Parathyroid adenoma (tissue), 2 donors: ENCODE data around the gene KLF2.
A peak's percentile ranks its signal among the peaks of the same experiment; 100 is the strongest.

Source experiments
- H2AFZ ChIP-seq: fragments of 300-600 bp; sonication (generic); one replicate; pipeline ENCODE4 v1.7.0; 2017; ENCODE audit warnings: antibody characterized with exemption, mild to moderate bottlenecking
- H3K27ac ChIP-seq: fragments of 300-600 bp; sonication (generic); one replicate; pipeline ENCODE4 v1.7.0; 2017
- H3K27me3 ChIP-seq: fragments of 300-600 bp; sonication (generic); one replicate; pipeline ENCODE4 v1.7.0; 2017; ENCODE audit warnings: low read length; ENCODE audit not compliant: control insufficient read depth, insufficient read depth
- H3K36me3 ChIP-seq: fragments of 300-600 bp; sonication (generic); one replicate; pipeline ENCODE4 v1.7.0; 2017; ENCODE audit warnings: low read length; ENCODE audit not compliant: control insufficient read depth, insufficient read depth
- H3K4me1 ChIP-seq: fragments of 300-600 bp; sonication (generic); one replicate; pipeline ENCODE4 v1.7.0; 2017; ENCODE audit warnings: control low read depth
- H3K4me2 ChIP-seq: fragments of 300-600 bp; sonication (generic); one replicate; pipeline ENCODE4 v1.7.0; 2017; ENCODE audit warnings: low read length
- H3K4me3 ChIP-seq: fragments of 300-600 bp; sonication (generic); one replicate; pipeline ENCODE4 v1.7.0; 2017; ENCODE audit warnings: low read depth, low read length
- H3K79me2 ChIP-seq: fragments of 300-600 bp; sonication (generic); one replicate; pipeline ENCODE4 v1.7.0; 2017; ENCODE audit warnings: control low read depth
- H3K9ac ChIP-seq: fragments of 300-600 bp; sonication (generic); one replicate; pipeline ENCODE4 v1.7.0; 2017; ENCODE audit warnings: mild to moderate bottlenecking
- H3K9me3 ChIP-seq: fragments of 300-600 bp; sonication (generic); one replicate; pipeline ENCODE4 v1.7.0; 2017; ENCODE audit warnings: low read length; ENCODE audit not compliant: control insufficient read depth
- CTCF ChIP-seq: fragments of 300-600 bp; sonication (generic); IDR thresholded peaks from one replicate; pipeline ENCODE4 v1.7.0; 2017; ENCODE audit warnings: antibody characterized with exemption, mild to moderate bottlenecking
- donor health status: primary hyperparathyroidism.

The KLF2 gene

GRCh38 chr19:16290692-16291091 is 33.9 kb upstream of the KLF2 start:
- Histone ChIP-seq H3K36me3 (no peaks in the 10 kb centered on the region), H3K79me2 (no peaks in the 10 kb centered on the region), H3K9me3 (no peaks in the 10 kb centered on the region), H2AFZ (no peak overlapping the region), H3K4me1 (peaks cover 3% of the 10 kb centered on the region), H3K27ac (no peak overlapping the region), H3K27me3 (no peaks in the 10 kb centered on the region), H3K4me2 (no peak overlapping the region), H3K4me3 (no peak overlapping the region), H3K9ac (no peak overlapping the region)
- TF ChIP-seq CTCF: no peak

GRCh38 chr19:16293118-16294091 is 31.2 kb upstream of the KLF2 start:
- Histone ChIP-seq H3K79me2 (no peaks in the 10 kb centered on the region), H2AFZ (peak overlapping the region; percentile 69), H3K4me2 (peak overlapping the region; percentile 18), H3K9me3 (no peaks in the 10 kb centered on the region), H3K9ac (no peak overlapping the region), H3K4me1 (peaks cover 3% of the 10 kb centered on the region), H3K27me3 (no peaks in the 10 kb centered on the region), H3K4me3 (no peak overlapping the region), H3K36me3 (no peaks in the 10 kb centered on the region), H3K27ac (peak overlapping the region; percentile 69)
- TF ChIP-seq CTCF: no peak

GRCh38 chr19:16295057-16295456 is 29.6 kb upstream of the KLF2 start:
- no peak overlapping the region for H3K27ac ChIP-seq
- peaks cover 3% of the 10 kb centered on the region for H3K4me1 ChIP-seq
- no peaks in the 10 kb centered on the region for H3K79me2 ChIP-seq
- no peak overlapping the region for H3K4me2 ChIP-seq
- no peak overlapping the region for H3K4me3 ChIP-seq
- no peak for TF ChIP-seq CTCF
- no peaks in the 10 kb centered on the region for H3K36me3 ChIP-seq
- H3K9me3 ChIP-seq: no peaks in the 10 kb centered on the region
- H2AFZ ChIP-seq: no peak overlapping the region
- no peaks in the 10 kb centered on the region for H3K27me3 ChIP-seq
- H3K9ac ChIP-seq: no peak overlapping the region

GRCh38 chr19:16296713-16297112 is 27.9 kb upstream of the KLF2 start:
- TF ChIP-seq CTCF: no peak
- Histone ChIP-seq H3K4me2 (no peak overlapping the region), H2AFZ (no peak overlapping the region), H3K4me3 (no peak overlapping the region), H3K9ac (no peak overlapping the region), H3K4me1 (peaks cover 3% of the 10 kb centered on the region), H3K79me2 (no peaks in the 10 kb centered on the region), H3K27me3 (no peaks in the 10 kb centered on the region), H3K27ac (no peak overlapping the region), H3K36me3 (no peaks in the 10 kb centered on the region), H3K9me3 (no peaks in the 10 kb centered on the region)
